GM06990 (cell line): Measurements from ENCODE around the gene USP12.
"Not testable (repeated sequence)": the region's sequence is repeated elsewhere in the genome, so short reads cannot be mapped to it uniquely, and the experiment has no call there.

Experiments used
- DNase-seq: peaks from one replicate; pipeline ENCODE4 v3.0.0-alpha.2; 2011; ENCODE audit not compliant: insufficient read length; ENCODE audit errors: extremely low read depth
- H3K27me3 ChIP-seq: replicated peaks from 2 replicates; pipeline ENCODE4 v1.6.0; 2011; ENCODE audit warnings: low read length; ENCODE audit not compliant: control insufficient read depth, insufficient read depth
- H3K36me3 ChIP-seq: 2 replicates; pipeline ENCODE4 v1.5.1; 2011; ENCODE audit warnings: low read length; ENCODE audit not compliant: control insufficient read depth, insufficient read depth
- H3K4me3 ChIP-seq: replicated peaks from 2 replicates; pipeline ENCODE4 v1.5.1; 2011; ENCODE audit warnings: low read depth, mild to moderate bottlenecking, control low read depth, low read length
- TF ChIP-seq, protein P1 (sequence below): IDR thresholded peaks from 2 replicates; pipeline ENCODE4 v1.5.1; 2011; ENCODE audit warnings: low read length, control low read depth, mild to moderate bottlenecking, inconsistent platforms; ENCODE audit not compliant: insufficient read depth, poor library complexity, severe bottlenecking

USP12 gene

DNA sequence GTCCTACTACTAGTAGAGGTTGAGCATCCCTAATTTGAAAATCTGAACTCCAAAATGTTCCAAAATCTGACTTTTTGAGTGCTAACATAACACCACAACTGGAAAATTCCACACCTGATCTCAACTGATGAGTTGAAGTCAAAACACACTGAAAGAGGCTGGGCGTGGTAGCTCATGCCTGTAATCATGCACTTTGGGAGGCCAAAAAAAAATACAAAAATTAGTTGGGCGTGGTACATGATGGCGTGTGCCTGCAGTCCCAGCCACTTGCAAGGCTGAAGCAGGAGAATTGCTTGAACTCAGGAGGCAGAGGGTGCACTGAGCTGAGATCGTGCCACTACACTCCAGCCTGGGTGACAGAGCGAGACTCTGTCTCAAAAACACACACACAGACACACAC is 29.9 kb downstream of the USP12 start:
- Histone ChIP-seq H3K4me3 (no peak overlapping the region), H3K36me3 (no peaks in the 10 kb centered on the region), H3K27me3 (no peaks in the 10 kb centered on the region)
- TF ChIP-seq, protein P1, sequence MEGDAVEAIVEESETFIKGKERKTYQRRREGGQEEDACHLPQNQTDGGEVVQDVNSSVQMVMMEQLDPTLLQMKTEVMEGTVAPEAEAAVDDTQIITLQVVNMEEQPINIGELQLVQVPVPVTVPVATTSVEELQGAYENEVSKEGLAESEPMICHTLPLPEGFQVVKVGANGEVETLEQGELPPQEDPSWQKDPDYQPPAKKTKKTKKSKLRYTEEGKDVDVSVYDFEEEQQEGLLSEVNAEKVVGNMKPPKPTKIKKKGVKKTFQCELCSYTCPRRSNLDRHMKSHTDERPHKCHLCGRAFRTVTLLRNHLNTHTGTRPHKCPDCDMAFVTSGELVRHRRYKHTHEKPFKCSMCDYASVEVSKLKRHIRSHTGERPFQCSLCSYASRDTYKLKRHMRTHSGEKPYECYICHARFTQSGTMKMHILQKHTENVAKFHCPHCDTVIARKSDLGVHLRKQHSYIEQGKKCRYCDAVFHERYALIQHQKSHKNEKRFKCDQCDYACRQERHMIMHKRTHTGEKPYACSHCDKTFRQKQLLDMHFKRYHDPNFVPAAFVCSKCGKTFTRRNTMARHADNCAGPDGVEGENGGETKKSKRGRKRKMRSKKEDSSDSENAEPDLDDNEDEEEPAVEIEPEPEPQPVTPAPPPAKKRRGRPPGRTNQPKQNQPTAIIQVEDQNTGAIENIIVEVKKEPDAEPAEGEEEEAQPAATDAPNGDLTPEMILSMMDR = no peak
- DNase-seq = no peak

DNA sequence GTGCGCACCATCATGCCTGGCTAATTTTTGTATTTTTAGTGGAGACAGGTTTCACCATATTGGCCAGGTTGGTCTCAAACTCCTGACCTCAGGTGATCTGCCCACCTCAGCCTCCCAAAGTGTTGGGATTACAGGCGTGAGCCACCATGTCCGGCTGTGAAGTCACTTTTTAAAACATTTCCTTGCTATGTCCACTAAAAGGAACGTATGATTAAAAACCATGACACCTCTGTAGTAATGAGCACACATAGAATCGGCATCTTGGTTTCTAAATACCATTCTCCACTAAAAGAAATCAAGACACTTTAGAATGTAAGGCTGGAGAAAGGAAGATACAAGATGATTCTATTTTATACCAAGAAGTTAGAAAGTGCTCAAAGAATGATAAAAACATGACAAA is 30.5 kb downstream of the USP12 start:
- not testable (repeated sequence) for H3K27me3 ChIP-seq, DNase-seq, H3K36me3 ChIP-seq, H3K4me3 ChIP-seq

DNA sequence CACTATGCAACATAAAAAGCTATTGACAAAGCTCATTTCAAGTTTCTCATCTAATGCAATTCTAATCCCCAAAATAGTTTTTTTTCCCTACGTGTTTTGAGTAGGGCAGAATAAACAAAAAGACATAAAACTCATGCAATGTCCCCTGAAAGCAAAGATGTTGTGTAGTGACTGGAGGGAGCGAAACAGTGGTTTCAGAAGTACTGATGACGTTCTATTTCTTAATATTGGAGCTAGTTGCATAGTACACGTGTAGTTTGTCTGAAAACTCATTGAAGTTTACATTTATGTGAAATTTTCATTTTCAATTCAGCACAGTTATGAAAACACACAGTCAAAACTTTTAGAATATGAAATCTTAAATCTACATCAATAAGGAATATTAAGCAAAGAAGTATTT is 31.6 kb downstream of the USP12 start:
- DNase-seq = no peak

DNA sequence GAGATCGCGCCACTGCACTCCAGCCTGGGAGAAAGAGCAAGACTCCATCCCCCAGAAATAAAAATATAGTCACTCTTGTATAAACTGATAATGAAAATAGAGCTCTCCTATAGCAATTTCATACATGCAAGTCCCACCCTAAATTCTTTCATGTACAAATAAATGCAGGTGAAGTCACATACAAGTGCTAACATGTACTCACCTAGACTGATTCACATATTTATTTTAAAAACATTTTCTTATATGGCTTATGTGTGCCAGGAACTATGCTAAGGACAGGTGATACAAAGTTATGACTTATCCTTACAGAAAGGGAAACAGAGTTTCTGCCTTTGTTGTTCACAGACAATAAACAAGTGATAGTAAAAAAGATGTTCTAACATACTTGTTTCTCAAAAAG is 32.0 kb downstream of the USP12 start:
- no peak for DNase-seq
- no peaks in the 10 kb centered on the region for H3K27me3 ChIP-seq
- TF ChIP-seq, protein P1 = no peak
- H3K4me3 ChIP-seq = no peak overlapping the region
- no peaks in the 10 kb centered on the region for H3K36me3 ChIP-seq

More for the DNA sequence above, 31.6 kb downstream of the USP12 start:
- H3K4me3 ChIP-seq = no peak overlapping the region
- H3K36me3 ChIP-seq = no peaks in the 10 kb centered on the region
- no peaks in the 10 kb centered on the region for H3K27me3 ChIP-seq
- TF ChIP-seq, protein P1 = no peak

DNA sequence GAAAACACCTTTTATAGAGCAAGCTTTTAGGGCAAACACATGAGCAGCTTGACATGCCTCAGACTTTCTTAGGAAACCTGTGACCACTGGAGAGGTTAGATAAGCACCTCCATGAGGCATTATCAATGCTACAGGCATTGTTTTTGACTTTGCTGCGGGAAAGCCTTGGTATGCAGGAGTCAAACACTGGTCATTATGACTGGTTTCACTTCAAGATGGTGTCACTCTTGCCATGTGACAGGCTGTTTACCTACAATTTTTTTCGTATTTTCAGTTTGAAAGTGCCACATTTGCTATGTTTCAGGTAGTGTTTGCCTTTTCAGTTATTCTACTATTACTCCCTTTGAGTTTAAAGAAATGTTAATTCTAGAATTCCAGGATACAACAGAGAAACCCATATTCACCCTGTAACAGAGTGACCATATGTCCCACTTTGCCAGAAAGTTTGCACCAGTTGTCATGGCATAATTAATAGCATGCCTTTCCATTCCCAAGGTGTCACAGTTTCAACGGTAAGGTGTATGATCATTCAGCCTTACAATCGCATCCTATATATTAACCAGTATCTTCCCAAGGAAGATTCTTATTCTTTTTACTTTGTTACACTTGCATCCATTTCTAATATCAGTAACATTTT is 33.0 kb downstream of the USP12 start:
- Histone ChIP-seq H3K4me3 (no peak overlapping the region), H3K27me3 (no peaks in the 10 kb centered on the region), H3K36me3 (no peaks in the 10 kb centered on the region)
- DNase-seq = no peak
- TF ChIP-seq, protein P1 = no peak

DNA sequence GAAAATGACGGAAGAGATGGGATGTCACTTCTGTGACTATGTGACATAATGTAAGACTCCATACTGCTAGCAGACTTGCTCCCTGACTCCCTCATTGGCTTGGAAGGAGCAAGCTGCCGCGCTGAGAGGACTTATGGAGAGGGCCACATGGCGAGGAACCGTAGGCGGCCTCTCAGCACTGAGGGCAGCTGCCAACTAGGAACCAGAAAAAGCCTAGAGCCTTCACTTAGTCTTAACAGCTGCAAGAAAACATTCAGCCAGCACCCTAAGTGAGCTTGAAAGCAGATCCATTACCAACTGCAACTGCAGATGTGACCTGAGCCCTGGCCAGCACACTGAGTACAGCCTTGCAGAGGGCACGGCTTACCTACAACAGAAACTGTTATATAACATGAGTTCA is 33.9 kb downstream of the USP12 start:
- H3K36me3 ChIP-seq = no peaks in the 10 kb centered on the region
- no peaks in the 10 kb centered on the region for H3K27me3 ChIP-seq
- H3K4me3 ChIP-seq = no peak overlapping the region
- TF ChIP-seq, protein P1 = no peak
- DNase-seq = no peak
